GM12878 (cell line): ENCODE measurements around the gene FOS. TPM values are rescaled to one million over a fixed set of nuclear protein-coding genes. Genes with fewer than 3 reads are reported as not detected.

Experiments used
- CBX3 ChIP-seq: fragments of 200-600 bp; sonication (generic); IDR thresholded peaks from 2 replicates; pipeline ENCODE4 v1.6.1; 2016; ENCODE audit warnings: low read depth, borderline replicate concordance
- CHD2 ChIP-seq: IDR thresholded peaks from 2 replicates; pipeline ENCODE4 v1.6.1; 2011; ENCODE audit warnings: low read depth, low read length, improper control_type of control experiment, borderline replicate concordance
- CHD4 ChIP-seq: fragments of 200-600 bp; sonication (generic); IDR thresholded peaks from 2 replicates; pipeline ENCODE4 v1.6.1; 2016; ENCODE audit warnings: mild to moderate bottlenecking
- E4F1 ChIP-seq: fragments of 450-650 bp; IDR thresholded peaks from 2 replicates; pipeline ENCODE4 v1.6.1; 2018; ENCODE audit warnings: borderline replicate concordance, mild to moderate bottlenecking; ENCODE audit not compliant: partially characterized antibody
- ESRRA ChIP-seq: IDR thresholded peaks from 2 replicates; pipeline ENCODE4 v1.6.1; 2012; ENCODE audit warnings: mild to moderate bottlenecking, low read length, improper control_type of control experiment
- HDAC6 ChIP-seq: fragments of 200-600 bp; sonication (generic); IDR thresholded peaks from one replicate; pipeline ENCODE4 v1.8.0; 2017; ENCODE audit warnings: antibody characterized with exemption; ENCODE audit not compliant: unreplicated experiment
- LARP7 ChIP-seq: fragments of 450-650 bp; IDR thresholded peaks from 2 replicates; pipeline ENCODE4 v1.6.1; 2017; ENCODE audit warnings: mild to moderate bottlenecking
- MTA3 ChIP-seq: IDR thresholded peaks from 2 replicates; pipeline ENCODE4 v1.6.1; 2012; ENCODE audit warnings: low read length, inconsistent platforms, borderline replicate concordance
- NFXL1 ChIP-seq: fragments of 450-650 bp; IDR thresholded peaks from 2 replicates; pipeline ENCODE4 v1.6.1; 2017; ENCODE audit warnings: antibody characterized with exemption, mild to moderate bottlenecking, borderline replicate concordance
- NKRF ChIP-seq: fragments of 450-650 bp; conservative IDR thresholded peaks from 2 replicates; pipeline ENCODE4 v1.6.1; 2017; ENCODE audit warnings: mild to moderate bottlenecking, moderate library complexity
- POLR2AphosphoS2 ChIP-seq: IDR thresholded peaks from 2 replicates; pipeline ENCODE4 v1.6.1; 2011; ENCODE audit warnings: low read depth, mild to moderate bottlenecking, low read length, improper control_type of control experiment, moderate library complexity
- RCOR1 ChIP-seq: conservative IDR thresholded peaks from 2 replicates; pipeline ENCODE4 v1.6.1; 2012; ENCODE audit warnings: low read depth, low read length, improper control_type of control experiment
- SPI1 ChIP-seq: IDR thresholded peaks from 2 replicates; pipeline ENCODE4 v1.6.1; 2011; ENCODE audit warnings: low read depth, mild to moderate bottlenecking, low read length, moderate library complexity, borderline replicate concordance; ENCODE audit not compliant: insufficient read depth
- ZNF274 ChIP-seq: IDR thresholded peaks from one replicate; pipeline ENCODE4 v1.8.0; 2011; ENCODE audit not compliant: insufficient read length, insufficient read depth
- polyA plus RNA-seq, 11 experiments: library from polyadenylated mRNA; depleted of rRNA in 4 of 11; unstranded in 6 of 11; stranded (reverse) in 5 of 11; fragments of >200 nt; fragmentation: Nextera tagmentation in 4 of 11; fragmentation: Illumina TruSeq in 1 of 11; extraction: Ambion mirVana in 4 of 11; extraction: Trizol in 1 of 11; gene quantifications; 1 replicate in 1 of 11; 2 replicates in 10 of 11; pipeline versions ENCODE4 v1.2.1 to v1.2.3, GENCODE V29; 2011 to 2016; ENCODE audit warnings: inconsistent platforms in 2 of 11, missing spikeins in 2 of 11, low read depth in 1 of 11
- total RNA-seq, 4 experiments: library from RNA; depleted of rRNA in 3 of 4; stranded (reverse); fragments of >200 nt in 3 of 4; fragmentation: Illumina TruSeq in 1 of 4; extraction: Trizol in 1 of 4; gene quantifications; 2 replicates each; pipeline versions ENCODE4 v1.2.1 to v1.2.3, GENCODE V29; 2013 to 2021
- TF ChIP-seq, protein P1 (sequence below): fragments of 450-650 bp; IDR thresholded peaks from 2 replicates; pipeline ENCODE4 v1.6.1; 2014; ENCODE audit warnings: mild to moderate bottlenecking
- TF ChIP-seq, protein P2 (sequence below): IDR thresholded peaks from 2 replicates; pipeline ENCODE4 v1.6.1; 2012; ENCODE audit warnings: low read depth, low read length, improper control_type of control experiment
- TF ChIP-seq, protein P3 (sequence below): IDR thresholded peaks from 2 replicates; pipeline ENCODE4 v1.6.1; 2012; ENCODE audit warnings: low read depth, low read length, improper control_type of control experiment

Gene FOS
- total and polyA plus RNA-seq, 10 of the 15 experiments (the other 5 are each of a cell fraction or from before 2014, with no cell fraction given), result 0.02 to 0.95 (median 0.38) TPM

DNA sequence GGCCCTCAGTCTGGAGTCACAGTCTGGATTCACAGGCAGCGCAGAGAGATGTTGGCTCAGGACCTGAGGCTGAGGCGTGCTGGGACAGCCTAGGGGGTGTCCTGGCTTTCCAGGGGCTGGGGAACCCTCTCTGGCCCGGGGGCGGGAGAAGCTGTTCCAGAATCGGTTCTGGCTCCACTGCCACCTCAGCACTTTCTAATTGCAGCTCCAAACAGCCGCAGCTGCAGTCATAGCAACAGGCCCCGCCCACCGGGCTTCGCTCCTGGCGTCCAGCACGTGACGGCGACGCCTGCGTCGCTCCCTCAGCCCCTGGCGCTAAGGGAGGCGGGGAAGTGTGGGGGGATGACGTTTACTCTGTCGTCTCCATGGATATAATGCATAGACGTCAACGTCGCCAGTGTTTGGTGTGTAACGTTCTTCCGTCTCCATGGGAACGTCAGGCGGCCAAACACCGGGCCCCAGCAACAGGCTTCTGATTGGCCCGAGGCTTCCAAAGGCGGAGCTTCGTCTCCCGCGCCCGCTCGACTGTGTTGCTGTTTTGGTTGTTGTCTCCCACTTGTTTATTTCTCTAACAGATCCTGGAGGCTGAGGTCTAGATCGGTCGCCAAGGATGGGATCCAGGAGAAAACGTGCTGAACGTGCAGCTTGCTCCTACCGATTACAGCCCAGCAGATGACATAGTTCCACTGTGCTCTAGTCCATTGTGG is 19.7 kb upstream of the FOS start (continued):
- TF ChIP-seq E4F1 (no peak), SPI1 (peak; percentile 35; the same call in 1 of the 2 replicates), CHD4 (no peak), NFXL1 (no peak), LARP7 (no peak), CBX3 (no peak), RCOR1 (no peak), POLR2AphosphoS2 (no peak), ESRRA (no peak), HDAC6 (no peak), ZNF274 (no peak), NKRF (no peak; the same call in none of the 2 replicates), MTA3 (no peak), CHD2 (peak; percentile 65)
- TF ChIP-seq, protein P1, sequence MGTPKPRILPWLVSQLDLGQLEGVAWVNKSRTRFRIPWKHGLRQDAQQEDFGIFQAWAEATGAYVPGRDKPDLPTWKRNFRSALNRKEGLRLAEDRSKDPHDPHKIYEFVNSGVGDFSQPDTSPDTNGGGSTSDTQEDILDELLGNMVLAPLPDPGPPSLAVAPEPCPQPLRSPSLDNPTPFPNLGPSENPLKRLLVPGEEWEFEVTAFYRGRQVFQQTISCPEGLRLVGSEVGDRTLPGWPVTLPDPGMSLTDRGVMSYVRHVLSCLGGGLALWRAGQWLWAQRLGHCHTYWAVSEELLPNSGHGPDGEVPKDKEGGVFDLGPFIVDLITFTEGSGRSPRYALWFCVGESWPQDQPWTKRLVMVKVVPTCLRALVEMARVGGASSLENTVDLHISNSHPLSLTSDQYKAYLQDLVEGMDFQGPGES, result no peak
- TF ChIP-seq, protein P2, sequence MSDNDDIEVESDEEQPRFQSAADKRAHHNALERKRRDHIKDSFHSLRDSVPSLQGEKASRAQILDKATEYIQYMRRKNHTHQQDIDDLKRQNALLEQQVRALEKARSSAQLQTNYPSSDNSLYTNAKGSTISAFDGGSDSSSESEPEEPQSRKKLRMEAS, result peak; percentile 97
- TF ChIP-seq, protein P3, sequence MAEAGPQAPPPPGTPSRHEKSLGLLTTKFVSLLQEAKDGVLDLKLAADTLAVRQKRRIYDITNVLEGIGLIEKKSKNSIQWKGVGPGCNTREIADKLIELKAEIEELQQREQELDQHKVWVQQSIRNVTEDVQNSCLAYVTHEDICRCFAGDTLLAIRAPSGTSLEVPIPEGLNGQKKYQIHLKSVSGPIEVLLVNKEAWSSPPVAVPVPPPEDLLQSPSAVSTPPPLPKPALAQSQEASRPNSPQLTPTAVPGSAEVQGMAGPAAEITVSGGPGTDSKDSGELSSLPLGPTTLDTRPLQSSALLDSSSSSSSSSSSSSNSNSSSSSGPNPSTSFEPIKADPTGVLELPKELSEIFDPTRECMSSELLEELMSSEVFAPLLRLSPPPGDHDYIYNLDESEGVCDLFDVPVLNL, result peak; percentile 57
